GM19324 (cell line): ENCODE measurements around the gene NME8.

Source experiments
- ATAC-seq: cut with Tn5 transposase; IDR thresholded peaks from one replicate; pipeline ENCODE4 v1.9.1; 2021; ENCODE audit warnings: mild to moderate bottlenecking, moderate library complexity; ENCODE audit not compliant: unreplicated experiment, low FRiP score

The NME8 gene

DNA sequence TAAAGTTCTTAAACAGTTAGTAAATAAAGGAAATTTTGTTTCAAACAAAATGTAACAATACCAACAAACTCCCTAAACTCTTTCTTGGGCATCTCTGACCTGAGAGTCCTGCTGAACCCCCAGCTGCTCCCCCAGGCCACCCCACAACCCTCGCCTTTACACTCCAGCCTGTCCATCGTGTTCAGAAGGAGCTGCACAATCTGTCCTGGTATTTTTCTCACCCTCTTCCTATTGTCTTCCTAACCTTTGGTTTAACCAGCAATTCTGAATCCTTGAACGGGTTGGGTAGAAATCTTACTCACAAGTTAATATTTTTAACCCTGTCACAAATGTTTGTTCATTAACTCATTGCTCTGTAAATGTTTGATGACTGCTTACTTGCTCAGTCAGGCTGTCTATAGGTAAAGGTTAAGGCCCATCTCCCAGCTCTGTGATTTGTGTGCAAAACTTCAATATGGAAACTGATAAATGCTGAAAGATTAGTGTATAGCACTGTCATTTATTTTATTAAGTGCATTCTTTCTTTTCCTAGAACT is 51.4 kb downstream of the NME8 start:
- no peak for ATAC-seq

- ATAC-seq, result no peak
These were observed 52.9 kb downstream of the NME8 start for GRCh38 chr7:37901236-37901827.

- ATAC-seq, result no peak
These were observed 53.6 kb downstream of the NME8 start for GRCh38 chr7:37901890-37902524.

- no peak for ATAC-seq
These were observed 59.9 kb downstream of the NME8 start for GRCh38 chr7:37908221-37908788.

- no peak for ATAC-seq
These were observed 64.4 kb downstream of the NME8 start for GRCh38 chr7:37912756-37913155.

GRCh38 chr7:37915438-37915837 is 67.0 kb downstream of the NME8 start:
- no peak for ATAC-seq

GRCh38 chr7:37916017-37916672 is 67.7 kb downstream of the NME8 start:
- ATAC-seq, result no peak

- ATAC-seq, result no peak
These were observed 68.6 kb downstream of the NME8 start, which contains the start of gene SFRP4 for GRCh38 chr7:37916673-37917660. Gene SFRP4 (minus strand): TSS chr7:37916817. CDS start chr7:37916537, 280 bp downstream.

DNA sequence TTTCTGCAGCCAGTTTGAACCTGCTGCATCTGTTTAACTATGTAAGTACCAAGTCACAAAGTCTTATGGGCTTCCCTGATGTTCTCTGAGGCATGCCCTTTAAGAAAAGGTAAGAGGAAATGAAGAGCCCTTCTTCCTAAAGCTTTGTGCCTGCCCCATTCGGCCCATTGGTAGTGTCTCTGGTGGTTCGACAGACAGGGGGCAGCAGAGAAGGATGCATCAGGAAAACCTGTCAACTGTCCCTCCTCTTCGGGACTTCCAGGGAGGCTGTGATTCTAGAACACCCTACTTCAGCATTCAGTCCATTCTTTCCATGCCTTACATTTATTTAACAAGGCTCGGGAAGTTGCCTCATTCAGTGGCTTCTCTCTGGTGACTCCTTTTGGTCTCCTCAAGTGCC is 70.1 kb downstream of the NME8 start:
- no peak for ATAC-seq

- peak; percentile 57 for ATAC-seq
These were observed 72.0 kb downstream of the NME8 start, which contains the start of gene EPDR1 for GRCh38 chr7:37920305-37920848. Gene EPDR1 (plus strand): TSS chr7:37920640. CDS start chr7:37920940, 300 bp downstream.

GRCh38 chr7:37920849-37921805 is 72.7 kb downstream of the NME8 start:
- peak; percentile 66 for ATAC-seq

DNA sequence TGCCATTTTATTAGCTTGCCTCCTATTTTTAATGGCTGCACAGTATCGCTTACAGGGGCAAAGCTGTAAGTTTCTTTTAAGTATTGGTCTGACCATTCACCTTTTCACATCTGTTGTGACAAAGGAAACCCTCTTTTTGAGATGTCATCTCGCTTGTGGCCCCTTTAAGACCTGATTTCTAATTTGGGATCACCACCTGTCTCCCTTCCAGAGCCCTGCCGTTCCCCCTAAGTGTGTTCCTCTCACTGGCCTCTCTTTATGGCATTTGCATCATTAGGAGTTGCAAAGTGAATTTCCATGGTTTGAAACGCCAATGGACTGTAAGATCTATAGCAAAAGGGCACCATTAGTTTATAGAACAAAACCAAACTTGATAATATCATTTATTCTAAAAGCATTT is 73.5 kb downstream of the NME8 start:
- ATAC-seq, result no peak

DNA sequence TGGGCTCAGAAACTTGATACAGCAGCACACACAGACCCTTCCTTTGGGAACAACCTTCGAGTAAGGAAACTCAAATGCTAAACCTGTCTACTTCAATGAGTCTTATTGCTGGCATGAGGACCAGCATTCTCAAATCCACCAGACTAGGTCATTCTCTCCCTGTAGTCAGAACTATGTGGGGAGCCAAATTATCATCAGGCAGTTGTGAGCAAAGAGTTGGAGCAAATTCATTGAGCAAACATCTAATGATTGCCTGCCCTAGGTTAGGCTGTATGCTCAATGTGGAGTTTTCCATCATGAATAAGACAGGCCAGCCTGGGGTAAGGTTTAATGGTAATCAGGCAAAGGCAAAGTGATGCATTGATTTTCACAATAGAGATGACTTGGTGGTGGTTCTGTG is 75.6 kb downstream of the NME8 start:
- no peak for ATAC-seq

- no peak for ATAC-seq
These were observed 76.2 kb downstream of the NME8 start for GRCh38 chr7:37924491-37925041.

GRCh38 chr7:37925620-37926019 is 77.2 kb downstream of the NME8 start:
- no peak for ATAC-seq

- no peak for ATAC-seq
These were observed 79.5 kb downstream of the NME8 start for GRCh38 chr7:37927773-37928444.

DNA sequence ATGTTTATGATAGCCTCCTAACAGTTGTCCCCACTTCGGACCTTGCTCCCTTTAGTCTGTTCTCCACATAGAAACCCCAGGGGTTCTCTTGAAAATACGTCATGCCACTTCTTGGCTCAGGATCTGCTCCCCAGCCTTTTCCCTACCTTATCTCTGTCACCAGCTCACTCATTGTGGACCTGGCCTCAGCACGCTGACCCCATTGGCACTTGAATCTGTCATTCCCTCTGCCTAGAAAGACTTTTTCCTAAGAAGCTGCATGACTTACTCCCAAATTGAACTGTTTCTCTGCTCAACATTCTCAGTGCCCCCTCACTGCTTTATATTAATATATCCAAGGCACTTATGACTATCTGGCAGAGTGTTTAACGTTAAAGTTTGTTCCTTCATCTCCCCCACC is 80.5 kb downstream of the NME8 start:
- no peak for ATAC-seq
